ENCODE data around the gene RBCK1. TPM values are rescaled to one million over a fixed set of nuclear protein-coding genes. Genes with fewer than 3 reads are reported as not detected.

Gene RBCK1
- total RNA-seq, 1 experiment from 2014 or later: 111 TPM

GRCh38 chr20:431012-431904, 23.2 kb downstream of the RBCK1 start:
- no peaks in the 10 kb centered on the region for H3K27me3 Mint-ChIP-seq (ENCODE audit: insufficient read depth, unreplicated experiment)
- ChIA-PET CTCF (interaction anchor here (0.6 to 1.9 kb wide), 22 partner anchors 8 to 308 kb away, joined by 3 to 47 read pairs (median 5); partner anchors contain the start of genes NRSN2, RBCK1 and TRIB3), POLR2A (interaction anchor here (0.6 to 1.5 kb wide), 3 partner anchors 24 to 319 kb away, joined by 3 to 4 read pairs (median 4); no protein-coding TSS in a partner anchor)
- peak overlapping the region; percentile 42 for H3K27ac Mint-ChIP-seq (ENCODE audit: unreplicated experiment)
- Histone ChIP-seq H3K9me3 (no peaks in the 10 kb centered on the region), H3K4me1 (no peaks in the 10 kb centered on the region), H3K27me3 (replicated peaks; ENCODE audit: control insufficient read depth, insufficient read depth, low read length) (no peaks in the 10 kb centered on the region), H3K4me3 (ENCODE audit: low read depth, low read length) (no peak overlapping the region), H3K36me3 (ENCODE audit: control insufficient read depth, insufficient read depth, low read length) (peaks cover 2% of the 10 kb centered on the region; the same call in 1 of the 2 replicates)
- peak; percentile 88 to 90 for TF ChIP-seq CTCF (IDR thresholded peaks at IDR 0.05; ENCODE audit: insufficient read depth in 1 of 2, low read depth in 1 of 2, low read length in 1 of 2, severe bottlenecking in 1 of 2, unreplicated experiment in 1 of 2)
- intact Hi-C loops (cut with micrococcal nuclease; ENCODE audit: unreplicated experiment): loop anchor here (1.0 to 2.0 kb wide), 4 partner anchors 24 to 308 kb away; no protein-coding TSS in a partner anchor
- BruUV-seq (replicated peaks): no TSS peak
- peaks cover 86% of the 10 kb centered on the region for H3K36me3 Mint-ChIP-seq (ENCODE audit: insufficient read depth, unreplicated experiment)
- no peaks in the 10 kb centered on the region for H3K4me1 Mint-ChIP-seq (ENCODE audit: low read depth, unreplicated experiment)
- peak; percentile 83 to 84 for DNase-seq
- no peaks in the 10 kb centered on the region for H3K9me3 Mint-ChIP-seq (ENCODE audit: unreplicated experiment)
- H3K4me3 Mint-ChIP-seq (ENCODE audit: unreplicated experiment): no peak overlapping the region

- Mint-ChIP-seq H3K36me3 (ENCODE audit: insufficient read depth, unreplicated experiment) (peaks cover 84% of the 10 kb centered on the region), H3K4me1 (ENCODE audit: low read depth, unreplicated experiment) (no peaks in the 10 kb centered on the region), H3K27me3 (ENCODE audit: insufficient read depth, unreplicated experiment) (no peaks in the 10 kb centered on the region), H3K4me3 (ENCODE audit: unreplicated experiment) (no peak overlapping the region), H3K9me3 (ENCODE audit: unreplicated experiment) (no peaks in the 10 kb centered on the region), H3K27ac (ENCODE audit: unreplicated experiment) (peak overlapping the region; percentile 63)
- TF ChIP-seq CTCF (IDR thresholded peaks at IDR 0.05; ENCODE audit: insufficient read depth in 1 of 2, low read depth in 1 of 2, low read length in 1 of 2, severe bottlenecking in 1 of 2, unreplicated experiment in 1 of 2): no peak
- BruUV-seq (replicated peaks): no TSS peak
- DNase-seq: no peak
- H3K27me3 ChIP-seq (replicated peaks; ENCODE audit: control insufficient read depth, insufficient read depth, low read length): no peaks in the 10 kb centered on the region
- intact Hi-C loops (cut with micrococcal nuclease; ENCODE audit: unreplicated experiment): no loop called here
- no peak overlapping the region for H3K4me3 ChIP-seq (ENCODE audit: low read depth, low read length)
- no peaks in the 10 kb centered on the region for H3K9me3 ChIP-seq
- CTCF ChIA-PET: interaction anchor here (1.1 to 1.9 kb wide), 3 partner anchors 62 to 78 kb away, joined by 3 to 47 read pairs (median 13); no protein-coding TSS in a partner anchor
- no peaks in the 10 kb centered on the region for H3K4me1 ChIP-seq
- H3K36me3 ChIP-seq (ENCODE audit: control insufficient read depth, insufficient read depth, low read length): peaks cover 2% of the 10 kb centered on the region; the same call in 1 of the 2 replicates
- POLR2A ChIA-PET: interaction anchor here (1.5 kb wide), 1 partner anchor 85 kb away, joined by 4 read pairs; no protein-coding TSS in a partner anchor
These were observed 24.1 kb downstream of the RBCK1 start for GRCh38 chr20:432208-432607.

GRCh38 chr20:432677-433299, 24.7 kb downstream of the RBCK1 start:
- DNase-seq: no peak

More at GRCh38 chr20:432677-433299, 24.7 kb downstream of the RBCK1 start:
- Histone ChIP-seq H3K9me3 (no peaks in the 10 kb centered on the region), H3K4me3 (ENCODE audit: low read depth, low read length) (no peak overlapping the region), H3K27me3 (replicated peaks; ENCODE audit: control insufficient read depth, insufficient read depth, low read length) (no peaks in the 10 kb centered on the region), H3K4me1 (no peaks in the 10 kb centered on the region), H3K36me3 (ENCODE audit: control insufficient read depth, insufficient read depth, low read length) (peaks cover 2% of the 10 kb centered on the region; the same call in 1 of the 2 replicates)
- Mint-ChIP-seq H3K36me3 (ENCODE audit: insufficient read depth, unreplicated experiment) (peaks cover 84% of the 10 kb centered on the region), H3K4me3 (ENCODE audit: unreplicated experiment) (no peak overlapping the region), H3K27ac (ENCODE audit: unreplicated experiment) (peak overlapping the region; percentile 63), H3K9me3 (ENCODE audit: unreplicated experiment) (no peaks in the 10 kb centered on the region), H3K27me3 (ENCODE audit: insufficient read depth, unreplicated experiment) (no peaks in the 10 kb centered on the region), H3K4me1 (ENCODE audit: low read depth, unreplicated experiment) (no peaks in the 10 kb centered on the region)
- CTCF ChIA-PET: interaction anchor here (0.9 kb wide), 1 partner anchor 13 kb away, joined by 3 read pairs; no protein-coding TSS in a partner anchor
- no TSS peak for BruUV-seq (replicated peaks)
- TF ChIP-seq CTCF (IDR thresholded peaks at IDR 0.05; ENCODE audit: insufficient read depth in 1 of 2, low read depth in 1 of 2, low read length in 1 of 2, severe bottlenecking in 1 of 2, unreplicated experiment in 1 of 2): no peak
- intact Hi-C loops (cut with micrococcal nuclease; ENCODE audit: unreplicated experiment): no loop called here
- POLR2A ChIA-PET: interaction anchor here (1.5 kb wide), 1 partner anchor 85 kb away, joined by 4 read pairs; no protein-coding TSS in a partner anchor
